Body of pancreas (tissue), 4 donors: ENCODE results near the gene TPST1.
"Not testable (repeated sequence)": the region's sequence is repeated elsewhere in the genome, so short reads cannot be mapped to it uniquely, and the experiment has no call there.

Experiments used
- CTCF ChIP-seq, 7 experiments: fragments of 450-650 bp in 4 of 7; fragments of 200-600 bp in 3 of 7; sonication (generic) in 3 of 7; IDR thresholded peaks; one replicate each; pipeline ENCODE4 v1.5.1; 2016 to 2019; ENCODE audit warnings: antibody characterized with exemption in 7 of 7
- POLR2A ChIP-seq, 3 donors: fragments of 450-650 bp; IDR thresholded peaks; one replicate each; pipeline ENCODE4 v1.6.1; 2016; ENCODE audit warnings: antibody characterized with exemption in 3 of 3, mild to moderate bottlenecking in 2 of 3

DNA sequence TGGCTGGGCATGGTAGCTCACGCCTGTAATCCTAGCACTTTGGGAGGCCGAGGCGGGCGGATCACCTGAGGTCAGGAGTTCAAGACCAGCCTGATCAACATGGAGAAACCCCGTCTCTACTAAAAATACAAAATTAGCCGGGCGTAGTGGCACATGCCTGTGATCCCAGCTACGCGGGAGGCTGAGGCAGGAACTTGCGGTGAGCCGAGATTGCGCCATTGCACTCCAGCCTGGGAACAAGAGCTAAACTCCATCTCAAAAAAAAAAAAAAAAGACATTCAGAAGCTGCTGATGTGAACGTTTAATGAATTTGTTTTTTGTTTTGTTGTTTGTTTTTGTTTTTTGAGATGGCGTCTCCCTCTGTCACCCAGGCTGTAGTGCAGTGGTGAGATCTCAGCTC, 159.9 kb downstream of the TPST1 start:
- TF ChIP-seq CTCF, POLR2A (IDR thresholded peaks at IDR 0.05): not testable (repeated sequence)
